K562 (cell line): ENCODE measurements around the gene CLASP2.

Experiments used
- CTCF ChIP-seq, 3 experiments: IDR thresholded peaks in 2 of 3; conservative IDR thresholded peaks in 1 of 3; 2 replicates each; pipeline ENCODE4 v1.5.1; 2011 to 2012; ENCODE audit warnings: low read length in 3 of 3, mild to moderate bottlenecking in 3 of 3, control low read depth in 2 of 3, improper control_type of control experiment in 1 of 3, inconsistent platforms in 1 of 3, low read depth in 1 of 3, mixed read lengths in 1 of 3, moderate library complexity in 1 of 3; ENCODE audit not compliant: insufficient read depth in 2 of 3
- FOXJ3 ChIP-seq: sonication (generic); formaldehyde crosslinking; IDR thresholded peaks from 2 replicates; pipeline ENCODE4 v1.4.0; 2020; ENCODE audit warnings: mild to moderate bottlenecking, missing genetic modification reagents
- TAF9B ChIP-seq: fragments of 450-650 bp; IDR thresholded peaks from 2 replicates; pipeline ENCODE4 v1.6.1; 2018; ENCODE audit warnings: mild to moderate bottlenecking; ENCODE audit not compliant: partially characterized antibody
- TCF7L2 ChIP-seq: fragments of 150-350 bp; IDR thresholded peaks from 2 replicates; pipeline ENCODE4 v1.6.1; 2016; ENCODE audit warnings: low read depth, mild to moderate bottlenecking, low read length, moderate library complexity
- ZKSCAN8 ChIP-seq: fragments of 200-800 bp; sonication (Bioruptor generic); IDR thresholded peaks from 2 replicates; pipeline ENCODE4 v1.6.1; 2016; ENCODE audit warnings: missing genetic modification characterization, missing compliant biosample characterization
- ZNF133 ChIP-seq: fragments of 250-450 bp; sonication (Bioruptor Pico); IDR thresholded peaks from 2 replicates; pipeline ENCODE4 v1.4.0; 2020; ENCODE audit warnings: mild to moderate bottlenecking

GRCh38 chr3:33577588-33577987 is 140.5 kb downstream of the CLASP2 start:
- TF ChIP-seq CTCF (IDR thresholded peaks at IDR 0.05 in 2 of 3, conservative IDR thresholded peaks at IDR 0.05 in 1 of 3; ENCODE audit: insufficient read depth in 2 of 3, low read depth in 1 of 3, low read length in 3 of 3) (no peak), ZNF133 (no peak), TCF7L2 (no peak), TAF9B (no peak), FOXJ3 (CRISPR knock-in tag) (no peak), ZKSCAN8 (CRISPR knock-in tag) (no peak)
